Small intestine (tissue), 7 donors: ENCODE data around the gene SLC39A11. TPM values are rescaled to one million over a fixed set of nuclear protein-coding genes. Genes with fewer than 3 reads are reported as not detected.

Experiments used
- DNase-seq, 2 donors: peaks; one replicate each; pipeline versions ENCODE4 v3.0.0 to v3.0.0-alpha.2; 2013
- FAIRE-seq: peaks from 2 replicates; lab custom pipeline; 2012; peaks lifted over from hg19 to GRCh38; lab: Jason Lieb, UNC
- H3K27ac ChIP-seq, 3 donors: one replicate each; pipeline ENCODE4 v1.5.1; 2013; ENCODE audit warnings: low read length in 2 of 3, mild to moderate bottlenecking in 2 of 3, control low read depth in 1 of 3, inconsistent platforms in 1 of 3, low read depth in 1 of 3, moderate library complexity in 1 of 3
- H3K27me3 ChIP-seq, 3 donors: one replicate each; pipeline ENCODE4 v1.6.1; 2013; ENCODE audit warnings: low read length in 3 of 3, inconsistent platforms in 1 of 3; ENCODE audit not compliant: control insufficient read depth in 3 of 3, insufficient read depth in 3 of 3
- H3K36me3 ChIP-seq, 3 donors: one replicate each; pipeline ENCODE4 v1.6.1; 2013; ENCODE audit warnings: low read length in 3 of 3, inconsistent platforms in 1 of 3, low read depth in 1 of 3, mild to moderate bottlenecking in 1 of 3, moderate library complexity in 1 of 3; ENCODE audit not compliant: control insufficient read depth in 3 of 3, insufficient read depth in 2 of 3
- H3K4me1 ChIP-seq, 3 donors: one replicate each; pipeline ENCODE4 v1.6.1; 2013; ENCODE audit warnings: low read length in 2 of 3, inconsistent platforms in 1 of 3, low read depth in 1 of 3, mild to moderate bottlenecking in 1 of 3, moderate library complexity in 1 of 3; ENCODE audit not compliant: control insufficient read depth in 3 of 3, insufficient read depth in 2 of 3
- H3K4me3 ChIP-seq, 3 donors: one replicate each; pipeline ENCODE4 v1.5.1; 2013; ENCODE audit warnings: low read length in 3 of 3, control low read depth in 1 of 3, inconsistent platforms in 1 of 3, low read depth in 1 of 3, mild to moderate bottlenecking in 1 of 3, moderate library complexity in 1 of 3
- H3K9me3 ChIP-seq, 2 donors: one replicate each; pipeline ENCODE4 v1.6.1; 2013; ENCODE audit warnings: low read depth in 1 of 2, low read length in 1 of 2; ENCODE audit not compliant: control insufficient read depth in 2 of 2, insufficient read depth in 1 of 2
- WGBS, 3 donors: extraction: QIAGEN DNeasy Blood & Tissue Kit; methylation state at CpG; one replicate each; pipeline ENCODE4 v1.1.7; 2013; 5-methylcytosine and 5-hydroxymethylcytosine counted together
- polyA plus RNA-seq, 4 donors: library from polyadenylated mRNA; stranded (reverse) in 3 of 4; unstranded in 1 of 4; fragments of 200-250 nt in 3 of 4; fragments of 120-200 nt in 1 of 4; gene quantifications; one replicate each; pipeline versions ENCODE4 v1.2.1 to v1.2.3, GENCODE V29; 2013
- donor health status: healthy with polysubstance abuse.
- donor health status: control.
- donor health status: control.
- donor health status: Bipolar disorder and iron deficiency.
- donor health status: healthy.

Gene SLC39A11
- polyA plus RNA-seq, 4 donors = 2.7 to 53.7 (median 11.3) TPM

DNA sequence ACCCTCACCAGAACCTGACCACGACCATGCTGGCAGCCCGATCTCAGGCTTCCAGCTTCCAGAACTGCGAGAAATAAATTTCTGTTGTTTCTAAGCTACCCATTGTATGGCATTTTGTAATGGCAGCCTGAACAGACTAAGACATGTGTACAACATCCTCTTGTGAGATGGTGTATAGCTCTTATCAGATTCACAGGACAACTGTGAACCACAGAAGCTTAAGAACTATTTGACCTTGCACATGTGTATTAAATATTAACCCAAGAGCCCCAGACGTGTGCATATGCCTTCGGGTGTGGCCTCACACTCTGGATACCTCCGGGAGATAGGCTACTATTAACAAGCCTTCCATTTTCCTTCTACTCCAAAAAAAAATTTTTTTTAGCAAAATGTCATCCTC, 248.9 kb downstream of the SLC39A11 start:
- Histone ChIP-seq H3K36me3 (peaks cover 0 to 5% (median 0%) of the 10 kb centered on the region in 3 donors), H3K4me1 (peaks cover 0 to 9% (median 0%) of the 10 kb centered on the region in 3 donors), H3K4me3 (no peak overlapping the region), H3K9me3 (peaks cover 0 to 11% of the 10 kb centered on the region in 2 donors), H3K27me3 (no peaks in the 10 kb centered on the region), H3K27ac (peak overlapping the region in 1 of 3 donors; percentile 18)
- 51 to 66% (median 51%) methylated on average over 6 of the region's 6 CpGs for WGBS, 3 donors
- FAIRE-seq (no peak), DNase-seq (peak; percentile 71 to 82)

- FAIRE-seq (no peak), DNase-seq (no peak)
- Histone ChIP-seq H3K27me3 (no peaks in the 10 kb centered on the region), H3K4me1 (peaks cover 0 to 9% (median 0%) of the 10 kb centered on the region in 3 donors), H3K9me3 (peaks cover 0 to 11% of the 10 kb centered on the region in 2 donors), H3K36me3 (peaks cover 0 to 5% (median 0%) of the 10 kb centered on the region in 3 donors), H3K27ac (no peak overlapping the region), H3K4me3 (no peak overlapping the region)
These were observed 252.5 kb downstream of the SLC39A11 start for GRCh38 chr17:72840019-72840418.

GRCh38 chr17:72839131-72839725, 253.3 kb downstream of the SLC39A11 start:
- WGBS, 3 donors = 84 to 90% (median 90%) methylated on average over 2 of the region's 2 CpGs
- Histone ChIP-seq H3K36me3 (peaks cover 0 to 3% (median 0%) of the 10 kb centered on the region in 3 donors), H3K27me3 (no peaks in the 10 kb centered on the region), H3K9me3 (peaks cover 0 to 11% of the 10 kb centered on the region in 2 donors), H3K4me1 (peaks cover 0 to 9% (median 0%) of the 10 kb centered on the region in 3 donors), H3K4me3 (no peak overlapping the region), H3K27ac (no peak overlapping the region)
- FAIRE-seq (no peak), DNase-seq (no peak)

GRCh38 chr17:72838581-72838980, 253.9 kb downstream of the SLC39A11 start:
- peaks cover 0 to 5% (median 0%) of the 10 kb centered on the region in 3 donors for H3K4me1 ChIP-seq
- WGBS, 3 donors = 81 to 90% (median 82%) methylated on average over 5 of the region's 5 CpGs
- H3K9me3 ChIP-seq = peaks cover 0 to 11% of the 10 kb centered on the region in 2 donors
- DNase-seq = no peak
- H3K27me3 ChIP-seq = no peaks in the 10 kb centered on the region
- no peak overlapping the region for H3K4me3 ChIP-seq
- FAIRE-seq = no peak
- H3K27ac ChIP-seq = no peak overlapping the region
- peaks cover 0 to 3% (median 0%) of the 10 kb centered on the region in 3 donors for H3K36me3 ChIP-seq

- no peak overlapping the region for H3K27ac ChIP-seq
- no peak overlapping the region for H3K4me3 ChIP-seq
- no peak for FAIRE-seq
- peaks cover 0 to 7% of the 10 kb centered on the region in 2 donors for H3K9me3 ChIP-seq
- H3K27me3 ChIP-seq = no peaks in the 10 kb centered on the region
- no peak for DNase-seq
- peaks cover 0 to 3% (median 0%) of the 10 kb centered on the region in 3 donors for H3K36me3 ChIP-seq
- WGBS, 3 donors = 95 to 98% (median 96%) methylated on average over 5 of the region's 5 CpGs
- peaks cover 0 to under 1% (median 0%) of the 10 kb centered on the region in 3 donors for H3K4me1 ChIP-seq
These were observed 254.4 kb downstream of the SLC39A11 start for GRCh38 chr17:72838068-72838467.

DNA sequence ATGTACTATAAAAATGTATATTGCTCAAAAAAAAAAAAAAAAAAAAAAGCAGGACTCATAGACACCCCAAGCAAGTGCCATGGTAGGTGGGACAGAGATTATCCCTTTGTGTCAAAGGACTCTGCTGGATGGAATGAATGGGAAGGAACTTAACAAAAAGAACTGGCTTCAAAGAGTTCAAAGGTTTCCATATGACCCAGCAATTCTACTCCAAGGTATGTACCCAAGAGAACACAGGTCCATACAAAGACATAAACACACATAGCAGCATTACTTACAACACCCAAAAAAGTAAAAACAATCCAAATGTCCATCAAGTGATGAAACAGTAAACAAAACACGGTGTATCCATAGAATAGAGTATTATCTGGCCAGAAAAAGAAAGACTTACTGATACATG, 255.2 kb downstream of the SLC39A11 start:
- Histone ChIP-seq H3K4me3 (no peak overlapping the region), H3K9me3 (peaks cover 0 to 6% of the 10 kb centered on the region in 2 donors), H3K36me3 (peaks cover 0 to 3% (median 0%) of the 10 kb centered on the region in 3 donors), H3K27me3 (no peaks in the 10 kb centered on the region), H3K27ac (no peak overlapping the region), H3K4me1 (no peaks in the 10 kb centered on the region)
- 72 to 89% (median 86%) methylated on average over 1 of the region's 1 CpG for WGBS, 3 donors
- no peak for DNase-seq
- no peak for FAIRE-seq

DNA sequence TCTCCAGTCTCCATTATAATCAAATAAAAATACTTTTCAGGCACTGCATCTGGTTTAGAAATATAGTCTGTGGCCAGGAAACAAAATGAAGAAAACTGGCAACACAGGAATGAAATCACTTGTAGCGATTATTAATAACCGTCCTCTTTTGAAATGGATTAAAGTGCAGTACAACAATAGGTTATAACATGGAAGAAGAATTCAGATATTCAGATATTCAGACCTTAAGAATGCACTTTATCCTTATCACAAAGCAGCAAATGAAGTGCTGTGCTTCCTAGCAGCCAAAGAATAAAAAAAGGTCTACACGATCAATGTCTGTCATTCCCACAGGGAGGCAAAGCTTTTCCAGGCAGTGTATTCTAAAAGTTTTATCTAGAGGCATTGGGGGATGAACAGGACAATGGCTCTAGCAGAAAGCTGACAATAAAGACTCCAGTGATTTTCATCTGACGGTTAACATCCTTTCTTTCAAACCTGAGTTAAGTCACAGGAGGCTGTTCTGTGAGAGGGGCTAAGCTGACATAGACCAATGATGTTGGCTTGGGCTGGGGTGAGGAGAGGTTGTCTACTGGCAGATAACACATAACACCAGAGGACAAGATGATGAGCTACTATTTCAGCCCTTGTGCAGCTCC, 259.2 kb downstream of the SLC39A11 start:
- H3K9me3 ChIP-seq = no peaks in the 10 kb centered on the region
- 89 to 94% (median 92%) methylated on average over 4 of the region's 4 CpGs for WGBS, 3 donors

GRCh38 chr17:72832306-72832705, 260.2 kb downstream of the SLC39A11 start:
- Histone ChIP-seq H3K4me1 (no peaks in the 10 kb centered on the region), H3K36me3 (peaks cover 0 to 6% (median 0%) of the 10 kb centered on the region in 3 donors), H3K9me3 (no peaks in the 10 kb centered on the region), H3K4me3 (no peak overlapping the region), H3K27me3 (no peaks in the 10 kb centered on the region), H3K27ac (no peak overlapping the region)
- DNase-seq (no peak), FAIRE-seq (no peak)
- 88 to 96% (median 92%) methylated on average over 6 of the region's 6 CpGs for WGBS, 3 donors

More for the DNA sequence above, 259.2 kb downstream of the SLC39A11 start:
- FAIRE-seq (no peak), DNase-seq (no peak)
- no peak overlapping the region for H3K4me3 ChIP-seq
- H3K27me3 ChIP-seq = no peaks in the 10 kb centered on the region
- no peak overlapping the region for H3K27ac ChIP-seq
- H3K36me3 ChIP-seq = peaks cover 0 to 6% (median 0%) of the 10 kb centered on the region in 3 donors
- H3K4me1 ChIP-seq = no peaks in the 10 kb centered on the region
